GM21825 (cell line): ENCODE results near the gene DBP.

Experiments used
- ATAC-seq: cut with Tn5 transposase; IDR thresholded peaks from one replicate; pipeline ENCODE4 v1.9.1; 2021; ENCODE audit warnings: mild to moderate bottlenecking, moderate library complexity; ENCODE audit not compliant: unreplicated experiment

Gene DBP

DNA sequence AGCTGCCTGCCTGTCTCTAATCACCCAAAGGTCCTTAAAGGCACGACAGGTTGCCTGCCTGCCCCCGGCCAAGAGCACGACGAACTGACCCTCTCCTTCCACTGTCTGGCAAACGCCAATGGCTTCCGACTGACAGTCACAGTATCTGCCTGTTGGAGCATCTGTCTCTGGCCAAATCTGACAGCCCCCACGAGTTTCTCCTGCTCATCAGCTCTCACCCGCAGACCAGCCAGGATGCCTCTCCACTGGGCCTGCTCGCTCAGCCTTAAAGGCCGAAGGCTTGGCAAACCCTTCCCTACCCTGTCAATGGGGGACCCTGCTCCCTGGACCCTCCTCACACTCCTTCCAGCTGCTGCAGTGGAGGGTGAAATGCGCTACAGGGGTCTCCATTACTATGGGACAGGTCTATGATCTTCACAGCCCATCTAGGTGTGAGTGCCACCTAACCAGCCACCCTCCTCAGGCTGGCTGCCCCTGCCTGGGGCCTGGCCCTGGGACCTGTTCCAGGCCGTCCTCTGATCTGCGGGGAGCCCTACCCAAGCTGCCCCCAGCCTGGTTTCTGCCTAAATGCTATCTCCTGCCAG, 23.2 kb downstream of the DBP start:
- ATAC-seq: no peak

DNA sequence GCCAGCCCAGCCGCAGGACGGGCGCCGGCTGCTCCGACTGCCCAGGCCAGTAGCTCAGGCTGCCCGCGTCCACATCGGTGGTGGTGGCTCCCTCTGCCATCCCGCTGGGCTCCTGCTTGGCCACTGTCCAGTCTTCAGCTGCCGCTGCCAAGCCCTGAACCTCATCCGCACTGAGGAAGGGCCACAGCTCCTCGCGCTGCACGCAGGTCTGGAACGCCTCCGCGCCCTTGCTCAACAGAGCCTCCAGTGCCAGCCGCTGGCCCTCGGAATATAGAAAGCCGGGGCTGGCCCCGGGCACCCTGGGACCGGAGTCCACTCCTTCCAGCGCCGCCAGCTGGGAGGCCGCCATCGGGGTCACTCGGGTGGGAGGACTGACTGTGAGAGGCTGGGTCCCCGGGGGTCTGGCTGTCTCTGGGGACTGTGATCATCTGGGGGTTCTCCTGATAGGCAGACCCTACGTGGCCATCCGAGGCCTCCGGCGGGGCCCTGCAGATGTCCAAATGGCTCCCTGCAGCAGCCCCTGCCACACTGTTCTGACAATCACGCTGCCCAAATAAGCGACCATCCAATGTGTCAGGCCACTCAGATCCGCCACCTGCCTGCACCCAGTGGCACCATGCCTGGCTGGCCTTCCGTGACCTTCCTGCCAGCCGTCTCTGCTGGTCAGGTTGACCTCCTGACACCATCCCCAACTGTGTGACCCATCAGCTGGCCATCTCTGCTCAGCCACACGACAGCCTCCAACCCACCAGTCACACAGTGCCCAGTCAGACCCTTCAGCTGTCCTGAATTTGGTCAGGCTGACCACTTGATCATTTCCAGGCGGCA, 23.9 kb downstream of the DBP start:
- ATAC-seq: no peak

DNA sequence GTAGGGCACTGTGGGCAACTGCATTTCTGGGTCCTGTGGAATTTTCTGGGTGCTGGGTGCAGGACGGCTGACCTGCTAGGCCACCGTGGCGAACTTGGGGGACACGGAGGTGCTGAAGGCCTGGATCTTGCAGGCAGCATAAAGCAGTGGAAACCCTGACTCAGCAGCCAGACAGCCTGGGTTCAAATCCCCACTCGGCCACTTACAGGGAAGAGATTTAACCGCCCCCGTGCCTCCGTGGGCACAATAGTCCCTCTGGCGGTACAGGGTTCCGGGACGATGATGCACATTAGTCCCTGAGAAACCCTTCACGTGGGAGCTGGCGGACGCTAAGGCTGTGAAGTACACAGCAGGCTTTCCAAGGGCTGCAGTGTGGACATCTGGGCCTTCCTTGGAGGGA, 25.3 kb downstream of the DBP start:
- no peak for ATAC-seq

DNA sequence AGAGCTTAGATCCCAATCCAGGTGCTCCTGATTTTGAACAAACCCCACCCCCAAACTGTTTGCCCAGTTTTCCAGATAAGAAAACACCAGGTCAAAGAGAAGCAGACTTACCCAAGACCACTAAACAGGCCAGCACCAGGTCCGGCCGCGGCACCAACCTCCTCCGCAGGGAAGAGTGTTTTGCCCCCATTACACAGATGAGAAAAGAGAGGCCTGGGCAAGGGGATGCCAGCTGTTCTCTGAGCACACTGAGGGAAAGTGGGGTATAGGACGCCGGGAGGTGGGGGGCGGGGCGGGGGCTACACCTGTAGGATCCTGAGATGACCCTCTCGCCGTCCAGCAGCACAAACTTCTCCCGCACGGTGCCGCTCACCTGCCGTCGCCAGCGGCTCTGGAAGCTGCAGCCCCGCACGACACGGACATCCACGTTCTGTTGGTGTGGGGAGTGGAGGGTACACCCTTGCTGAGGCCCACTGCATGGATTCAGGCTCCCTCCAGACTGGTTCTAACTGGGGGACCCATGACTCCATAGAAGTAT, 27.5 kb downstream of the DBP start:
- no peak for ATAC-seq

DNA sequence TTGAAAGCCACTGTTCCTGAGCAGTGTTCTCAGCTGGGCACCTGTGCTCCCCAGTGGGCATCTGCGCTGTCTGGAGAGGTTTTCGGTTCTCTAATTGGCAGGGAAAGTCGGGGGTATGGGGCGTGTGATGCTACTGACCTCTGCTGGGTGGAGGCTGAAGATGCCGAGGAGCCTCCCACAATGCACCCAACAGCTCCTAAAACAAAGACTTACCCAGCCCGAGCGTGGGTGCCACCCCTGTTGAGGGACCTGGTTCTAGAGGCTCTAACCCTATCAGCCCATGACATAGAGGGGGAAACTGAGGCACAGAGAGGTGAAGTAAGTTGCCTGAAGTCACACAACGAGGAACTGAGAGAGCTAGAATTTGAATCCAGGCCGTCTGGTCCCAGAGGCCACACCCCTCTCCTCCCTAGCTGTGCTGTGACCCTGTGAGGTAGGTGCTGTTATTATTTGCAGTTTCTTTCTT, 28.3 kb downstream of the DBP start:
- ATAC-seq: no peak

DNA sequence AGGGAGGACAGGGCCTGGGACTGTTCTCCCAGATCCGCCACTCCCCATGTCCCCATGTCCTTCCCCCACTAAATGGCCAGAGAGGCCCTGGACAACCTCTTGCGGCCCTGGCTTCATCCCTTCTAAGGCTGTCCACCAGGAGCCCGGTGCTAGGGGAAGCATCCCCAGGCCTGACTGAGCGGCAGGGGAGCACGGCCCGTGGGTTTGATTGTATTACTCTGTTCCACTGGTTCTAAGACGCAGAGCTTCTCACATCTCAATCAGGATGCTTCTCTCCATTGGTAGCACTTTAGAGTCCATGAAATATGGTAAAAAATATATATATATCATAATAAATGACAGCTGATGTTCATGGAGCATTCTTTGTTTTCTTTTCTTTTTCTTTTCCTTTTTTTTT, 29.8 kb downstream of the DBP start:
- no peak for ATAC-seq

DNA sequence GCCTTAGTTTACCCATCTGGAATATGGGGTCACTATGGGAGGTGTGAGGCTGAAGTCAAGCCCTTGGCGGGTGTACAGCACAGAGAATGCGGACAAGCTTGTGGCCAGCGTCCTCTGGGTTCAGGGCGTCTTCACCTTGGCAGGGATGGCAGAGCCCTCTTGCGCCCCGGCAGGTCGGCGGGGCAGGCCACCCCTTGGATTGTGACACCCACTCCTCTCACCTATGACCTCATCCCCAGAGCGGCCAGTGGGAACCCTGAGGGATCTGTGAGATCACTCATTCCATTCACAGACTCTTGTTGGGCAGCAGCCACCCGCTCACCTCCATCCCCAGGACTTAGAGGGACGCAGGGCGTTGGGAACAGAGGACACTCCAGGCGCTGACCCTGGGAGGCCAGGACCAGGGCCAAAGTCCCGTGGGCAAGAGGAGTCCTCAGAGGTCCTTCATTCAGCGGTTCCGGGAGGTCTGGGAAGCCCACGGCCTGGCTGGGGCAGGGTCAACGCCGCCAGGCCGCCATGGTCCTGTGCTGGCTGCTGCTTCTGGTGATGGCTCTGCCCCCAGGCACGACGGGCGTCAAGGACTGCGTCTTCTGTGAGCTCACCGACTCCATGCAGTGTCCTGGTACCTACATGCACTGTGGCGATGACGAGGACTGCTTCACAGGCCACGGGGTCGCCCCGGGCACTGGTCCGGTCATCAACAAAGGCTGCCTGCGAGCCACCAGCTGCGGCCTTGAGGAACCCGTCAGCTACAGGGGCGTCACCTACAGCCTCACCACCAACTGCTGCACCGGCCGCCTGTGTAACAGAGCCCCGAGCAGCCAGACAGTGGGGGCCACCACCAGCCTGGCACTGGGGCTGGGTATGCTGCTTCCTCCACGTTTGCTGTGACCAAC, 30.5 kb downstream of the DBP start, which contains the start of gene SPACA4:
Gene SPACA4 (plus strand): TSS at position 280 of the 896 bp plus-strand sequence. CDS start 237 bp downstream, at position 517.
- ATAC-seq: no peak

DNA sequence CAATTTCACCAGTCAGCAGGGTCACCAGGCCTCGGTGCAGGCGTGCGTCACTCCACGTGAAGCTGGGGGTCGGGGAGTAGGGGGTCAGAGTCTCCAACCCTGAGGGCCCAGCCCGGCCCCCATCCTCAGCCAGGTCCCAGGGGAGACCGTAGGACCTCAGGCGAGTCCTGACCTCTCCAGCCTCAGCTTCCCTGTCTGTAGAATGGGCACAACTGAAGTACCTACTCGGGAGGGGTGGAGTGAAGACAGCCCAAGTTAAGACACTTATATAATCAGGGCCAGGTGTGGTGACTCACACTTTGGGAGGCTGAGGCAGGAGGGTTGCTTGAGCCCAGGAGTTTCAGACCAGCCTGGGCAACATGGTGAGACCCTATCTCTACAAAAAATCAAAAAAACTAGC, 33.3 kb downstream of the DBP start:
- ATAC-seq: no peak

DNA sequence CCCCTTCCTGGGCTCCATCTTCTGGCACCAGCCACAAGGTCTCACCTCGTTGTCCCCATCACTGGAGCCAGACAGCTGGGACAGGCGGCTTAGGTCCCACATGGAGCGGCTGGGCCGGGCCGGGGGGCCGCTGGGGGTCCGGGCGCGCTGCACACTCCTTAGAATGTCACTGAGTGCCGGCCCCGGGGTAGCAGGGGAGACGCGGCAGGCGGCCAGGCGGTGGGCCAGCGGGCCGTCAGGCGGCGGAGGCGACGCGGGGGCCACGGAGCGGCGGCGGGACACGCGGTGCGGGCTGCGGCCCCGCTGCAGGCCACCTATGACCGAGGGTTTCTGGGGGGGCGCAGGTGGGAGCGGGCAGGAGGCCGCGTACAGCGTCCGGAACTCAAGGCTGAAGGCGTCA, 33.7 kb downstream of the DBP start:
- ATAC-seq: no peak

DNA sequence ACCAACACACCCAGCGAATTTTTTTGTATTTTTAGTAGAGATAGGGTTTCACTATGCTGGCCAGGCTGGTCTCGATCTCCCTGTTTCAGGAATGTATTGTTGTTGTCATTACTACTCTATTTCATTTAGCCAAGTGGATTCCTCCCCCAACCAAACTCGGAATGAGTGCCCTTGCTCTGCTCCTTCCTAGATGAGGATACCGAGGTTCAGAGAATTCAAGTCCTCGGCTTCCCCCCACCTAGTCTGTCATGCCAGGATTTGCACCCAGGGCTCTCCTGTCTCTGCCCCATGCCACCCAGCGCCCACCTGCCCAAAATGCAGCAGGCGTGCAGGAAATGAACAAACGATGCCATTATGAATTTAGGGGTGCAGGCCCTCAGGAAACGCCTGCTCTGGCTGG, 34.2 kb downstream of the DBP start:
- no peak for ATAC-seq

DNA sequence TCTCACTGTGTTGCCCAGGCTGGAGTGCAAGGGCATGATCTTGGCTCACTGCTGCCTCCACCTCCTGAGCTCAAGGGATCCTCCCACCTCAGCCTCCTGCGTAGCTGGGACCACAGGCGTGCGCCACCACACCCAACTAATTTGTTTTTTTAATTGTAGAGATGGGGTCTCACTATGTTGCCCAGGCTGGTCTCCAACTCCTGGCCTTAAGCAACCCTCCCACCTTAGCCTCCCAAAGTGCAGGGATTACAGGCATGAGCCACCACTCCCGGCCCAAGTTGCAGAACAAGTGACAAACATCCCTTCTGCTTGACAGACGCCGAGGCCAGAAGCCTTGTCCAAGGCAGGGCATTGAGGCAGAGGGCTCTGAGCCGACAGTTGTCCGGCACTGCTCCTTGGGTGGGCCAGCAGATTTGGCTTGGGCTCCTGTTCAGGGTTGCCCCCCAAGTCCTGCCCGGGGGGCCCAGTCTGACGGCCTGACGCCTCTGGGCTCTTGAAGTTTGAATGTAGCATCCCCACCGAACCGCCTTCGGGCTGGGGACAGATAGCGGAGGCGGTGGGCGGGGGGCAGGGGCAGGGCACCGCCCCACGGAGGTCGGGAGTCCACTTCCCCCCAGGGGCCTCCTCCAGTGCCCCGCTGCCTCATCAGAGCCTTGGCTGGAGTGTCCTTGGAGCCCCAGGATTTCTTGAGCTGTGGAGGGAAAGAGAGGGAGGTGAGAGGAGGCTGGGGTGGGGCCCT, 36.3 kb downstream of the DBP start:
- ATAC-seq: no peak

DNA sequence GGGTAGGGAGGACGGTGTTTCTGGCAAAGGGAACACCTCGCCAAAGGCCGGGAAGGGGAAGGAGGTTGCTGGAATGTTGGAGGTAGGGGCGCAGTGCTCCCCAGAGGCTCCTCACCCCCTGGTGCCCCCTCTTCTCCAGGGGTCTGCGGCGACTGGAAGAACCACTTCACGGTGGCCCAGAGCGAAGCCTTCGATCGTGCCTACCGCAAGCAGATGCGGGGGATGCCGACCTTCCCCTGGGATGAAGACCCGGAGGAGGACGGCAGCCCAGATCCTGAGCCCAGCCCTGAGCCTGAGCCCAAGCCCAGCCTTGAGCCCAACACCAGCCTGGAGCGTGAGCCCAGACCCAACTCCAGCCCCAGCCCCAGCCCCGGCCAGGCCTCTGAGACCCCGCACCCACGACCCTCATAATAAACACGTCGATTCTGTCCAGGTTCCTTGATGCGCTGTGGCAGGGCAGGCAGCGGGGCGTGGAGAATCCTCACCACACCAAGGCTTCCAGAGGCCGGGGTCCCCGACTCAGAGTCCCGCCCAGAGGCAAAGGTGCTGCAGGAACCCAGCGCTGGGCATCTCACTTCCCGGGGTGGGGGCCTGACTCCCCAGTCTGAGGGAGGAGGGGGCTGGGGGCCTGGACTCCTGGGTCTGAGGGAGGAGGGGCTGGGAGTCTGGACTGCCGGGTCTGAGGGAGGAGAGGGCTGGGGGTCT, 38.0 kb downstream of the DBP start:
- ATAC-seq: no peak

DNA sequence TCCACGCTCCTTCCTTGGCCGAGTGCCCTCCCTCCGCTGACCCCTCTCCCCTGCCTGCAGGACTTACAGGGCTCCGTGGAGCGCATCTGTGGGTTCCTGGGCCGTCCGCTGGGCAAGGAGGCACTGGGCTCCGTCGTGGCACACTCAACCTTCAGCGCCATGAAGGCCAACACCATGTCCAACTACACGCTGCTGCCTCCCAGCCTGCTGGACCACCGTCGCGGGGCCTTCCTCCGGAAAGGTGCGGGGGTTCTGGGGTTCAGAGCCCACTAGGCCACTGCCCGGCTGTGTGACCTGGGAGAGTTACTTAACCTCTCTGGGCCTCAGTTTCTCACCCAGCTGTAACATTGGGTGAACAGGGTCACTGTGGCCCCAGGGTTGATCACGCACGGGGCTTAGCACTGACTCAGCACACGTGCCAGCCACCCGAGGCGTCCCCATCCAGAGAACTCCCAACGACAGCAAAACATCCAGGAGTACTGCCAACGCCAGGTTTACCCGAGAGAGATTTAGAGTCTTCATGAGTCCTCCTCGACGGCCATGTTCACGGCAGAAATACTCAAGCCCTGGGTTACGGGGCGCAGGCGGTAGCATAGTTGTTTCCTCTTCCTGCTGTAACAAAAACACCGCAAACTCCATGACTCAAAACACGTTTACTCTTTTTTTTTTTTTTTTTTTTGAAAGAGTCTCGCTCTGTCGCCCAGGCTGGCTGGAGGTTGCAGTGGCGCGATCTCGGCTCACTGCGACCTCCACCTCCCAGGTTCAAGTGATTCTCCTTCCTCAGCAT, 40.3 kb downstream of the DBP start:
- ATAC-seq: no peak

DNA sequence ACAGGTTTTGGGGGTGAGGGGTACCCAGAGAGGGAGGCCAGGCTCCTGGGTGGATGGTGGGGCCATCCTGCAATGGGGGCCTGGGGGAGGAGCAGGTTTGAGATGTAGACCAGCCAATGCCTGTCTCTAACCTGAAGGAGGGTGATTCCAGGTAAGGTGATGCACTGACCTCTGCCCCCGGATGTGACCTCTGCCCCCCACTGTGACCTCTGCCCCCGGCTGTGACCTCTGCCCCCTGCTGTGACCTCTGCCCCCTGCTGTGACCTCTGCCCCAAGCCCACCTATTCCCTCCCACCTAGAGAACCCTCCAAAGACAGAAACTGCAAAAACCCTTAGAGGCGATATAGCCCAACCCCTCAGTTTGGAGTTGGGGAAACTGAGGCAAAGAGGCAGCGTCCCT, 40.9 kb downstream of the DBP start:
- no peak for ATAC-seq

DNA sequence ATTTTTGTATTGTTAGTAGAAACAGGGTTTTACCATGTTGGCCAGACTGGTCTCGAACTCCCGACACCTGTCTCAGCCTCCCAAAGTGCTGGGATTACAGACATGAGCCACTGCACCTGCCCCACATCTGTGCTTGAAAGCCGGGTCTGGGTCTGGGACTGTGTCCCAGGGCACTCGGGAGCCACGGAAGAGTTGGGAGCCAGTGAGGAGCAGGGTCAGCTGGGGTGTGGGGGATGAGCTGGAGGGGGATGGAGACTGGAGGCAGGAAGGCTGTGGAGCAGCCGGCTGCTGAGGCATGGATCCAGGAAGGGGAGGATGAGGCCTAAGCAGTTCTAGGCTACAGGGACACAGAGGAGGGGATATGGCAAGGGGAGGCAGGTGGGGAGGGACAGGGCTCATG, 41.3 kb downstream of the DBP start:
- no peak for ATAC-seq

DNA sequence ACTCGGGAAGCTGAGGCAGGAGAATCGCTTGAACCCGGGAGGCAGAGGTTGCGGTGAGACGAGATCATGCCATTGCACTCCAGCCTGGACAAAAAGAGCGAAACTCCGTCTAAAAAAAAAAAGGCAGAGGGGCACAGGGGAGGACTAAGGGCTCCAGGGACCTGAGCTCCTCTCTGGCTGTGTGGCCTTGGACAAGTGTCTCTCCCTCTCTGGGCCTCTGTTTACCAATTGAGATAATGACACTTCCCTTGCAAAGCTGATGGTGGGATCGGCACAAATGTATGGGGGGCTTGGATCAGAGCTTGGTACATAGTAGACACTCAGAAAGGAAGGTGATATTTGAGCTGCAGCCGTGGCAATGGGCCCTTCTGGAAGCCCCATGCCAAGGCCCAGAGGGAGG, 42.0 kb downstream of the DBP start:
- ATAC-seq: no peak

DNA sequence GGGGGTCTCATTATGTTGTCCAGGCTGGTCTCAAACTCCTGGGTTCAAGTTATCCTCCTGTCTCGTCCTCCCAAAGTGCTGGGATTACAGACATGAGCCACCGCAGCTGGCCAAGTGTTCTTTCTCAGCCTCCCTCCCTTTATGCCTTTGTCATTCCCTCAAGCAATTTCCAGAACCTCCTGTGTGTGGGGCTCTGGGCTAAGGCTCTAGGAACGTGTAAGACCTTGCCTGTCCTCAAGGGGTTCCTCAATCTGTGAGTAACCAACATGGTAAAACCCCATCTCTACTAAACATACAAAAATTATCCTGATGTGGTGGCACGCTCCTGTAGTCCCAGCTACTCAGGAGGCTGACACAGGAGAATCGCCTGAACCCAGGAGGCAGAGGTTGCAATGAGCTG, 46.2 kb downstream of the DBP start:
- ATAC-seq: no peak

DNA sequence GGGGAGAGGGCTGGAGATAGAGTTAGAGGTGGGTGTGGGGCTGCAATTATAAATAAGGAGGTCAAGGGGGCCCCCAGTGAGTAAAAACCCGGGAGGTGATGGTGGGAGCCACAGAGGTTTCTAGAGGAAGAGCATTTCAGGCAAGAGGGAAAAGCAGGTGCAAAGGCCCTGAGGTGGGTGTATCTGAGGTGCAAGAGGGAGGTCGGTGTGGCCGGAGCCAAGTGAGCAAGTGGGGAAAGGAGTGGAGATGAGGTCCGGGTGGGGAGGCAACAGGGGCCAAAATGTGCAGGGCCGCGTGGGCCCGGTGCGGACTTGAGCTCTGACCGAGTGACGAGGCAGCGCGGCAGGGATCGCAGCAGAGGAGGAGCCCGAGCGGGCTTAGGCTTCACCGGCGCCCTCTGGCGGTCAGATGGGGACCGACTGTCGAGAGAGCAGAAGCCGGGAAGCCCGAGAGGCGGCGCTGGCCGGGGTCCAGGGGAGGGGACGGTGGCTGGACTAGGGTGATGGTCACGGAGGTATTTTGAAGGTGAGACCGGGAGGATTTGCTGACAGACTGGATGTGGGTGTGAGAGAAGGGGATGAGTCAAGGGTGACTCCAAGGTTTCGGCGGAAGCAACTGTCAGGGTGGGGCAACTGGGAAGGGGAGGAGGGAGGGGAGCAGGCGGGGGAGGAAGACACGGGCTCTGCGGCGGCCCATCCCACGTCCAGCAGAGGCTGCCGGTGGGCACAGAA, 48.3 kb downstream of the DBP start:
- no peak for ATAC-seq

DNA sequence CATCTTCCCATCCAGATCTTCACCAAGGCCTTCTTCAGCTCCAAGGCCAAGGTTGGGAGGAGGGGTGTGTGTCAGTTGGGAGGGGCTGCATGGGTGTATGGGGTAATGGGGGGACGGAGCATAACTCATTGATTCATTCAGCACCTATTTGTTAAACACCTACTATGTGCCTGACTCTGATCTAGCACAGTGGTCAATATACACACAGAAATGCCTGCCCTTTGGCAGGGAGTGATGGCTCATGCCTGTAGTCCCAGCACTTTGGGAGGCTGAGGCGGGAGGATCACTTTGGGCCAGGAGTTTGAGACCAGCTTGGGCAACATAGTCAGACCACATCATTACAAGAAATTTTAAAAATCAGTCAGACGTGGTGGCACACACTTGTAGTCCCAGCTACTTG, 49.8 kb downstream of the DBP start:
- no peak for ATAC-seq
